GM18502 (cell line): ENCODE results near the gene PSMD5.

Source experiments
- ATAC-seq: cut with Tn5 transposase; IDR thresholded peaks from one replicate; pipeline ENCODE4 v1.9.1; 2021; ENCODE audit warnings: mild to moderate bottlenecking; ENCODE audit not compliant: unreplicated experiment, poor library complexity

Gene PSMD5

DNA sequence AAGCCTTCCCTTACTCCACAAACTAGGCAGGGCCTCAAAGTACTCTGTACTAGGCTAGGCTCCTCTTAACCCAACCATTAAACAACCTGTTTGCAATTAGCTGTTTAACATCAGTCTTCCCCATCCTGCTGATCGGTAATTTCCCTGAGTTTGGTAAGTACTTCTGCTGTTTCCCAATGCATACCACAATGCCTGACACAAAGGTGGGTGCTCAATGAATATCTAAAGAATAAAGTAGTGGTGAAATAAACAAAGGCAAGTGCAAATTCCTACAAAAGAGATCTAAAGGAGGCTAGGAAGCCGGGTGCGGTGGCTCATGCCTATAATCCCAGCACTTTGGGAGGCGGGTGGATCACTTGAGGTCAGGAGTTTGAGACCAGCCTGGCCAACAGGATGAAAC, 74.5 kb downstream of the PSMD5 start:
- no peak for ATAC-seq

- no peak for ATAC-seq
These were observed 75.3 kb downstream of the PSMD5 start for GRCh38 chr9:120767451-120767850.
